ENCODE results near the gene CTLA4.

The CTLA4 gene

DNA sequence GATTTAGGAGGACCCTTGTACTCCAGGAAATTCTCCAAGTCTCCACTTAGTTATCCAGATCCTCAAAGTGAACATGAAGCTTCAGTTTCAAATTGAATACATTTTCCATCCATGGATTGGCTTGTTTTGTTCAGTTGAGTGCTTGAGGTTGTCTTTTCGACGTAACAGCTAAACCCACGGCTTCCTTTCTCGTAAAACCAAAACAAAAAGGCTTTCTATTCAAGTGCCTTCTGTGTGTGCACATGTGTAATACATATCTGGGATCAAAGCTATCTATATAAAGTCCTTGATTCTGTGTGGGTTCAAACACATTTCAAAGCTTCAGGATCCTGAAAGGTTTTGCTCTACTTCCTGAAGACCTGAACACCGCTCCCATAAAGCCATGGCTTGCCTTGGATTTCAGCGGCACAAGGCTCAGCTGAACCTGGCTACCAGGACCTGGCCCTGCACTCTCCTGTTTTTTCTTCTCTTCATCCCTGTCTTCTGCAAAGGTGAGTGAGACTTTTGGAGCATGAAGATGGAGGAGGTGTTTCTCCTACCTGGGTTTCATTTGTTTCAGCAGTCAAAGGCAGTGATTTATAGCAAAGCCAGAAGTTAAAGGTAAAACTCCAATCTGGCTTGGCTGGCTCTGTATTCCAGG lies at the start of gene CTLA4:
Gene CTLA4 (plus strand): TSS at position 211 of the 640 bp plus-strand sequence. CDS start 172 bp downstream, at position 383.
- no peak for DNase-seq

DNA sequence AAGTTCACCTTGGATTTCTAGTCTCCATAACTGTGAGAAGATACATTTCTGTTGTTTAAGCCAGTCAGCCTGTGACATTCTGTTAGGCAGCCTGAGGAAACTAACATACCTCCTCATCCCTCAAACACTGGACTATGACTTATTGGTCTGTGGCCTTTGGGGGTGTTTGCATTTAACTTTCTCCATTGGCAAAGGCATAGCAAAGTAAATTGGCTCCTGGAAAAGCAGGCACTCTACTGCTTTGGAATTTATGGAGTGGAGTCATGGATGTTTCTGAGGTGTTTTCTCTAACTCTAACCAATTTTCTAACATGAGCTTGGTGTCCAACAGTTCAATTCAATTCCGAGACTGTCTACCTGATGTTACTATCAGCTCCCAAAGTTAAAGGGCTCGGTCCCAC lies 48.9 kb upstream of the CTLA4 start:
- no peak for DNase-seq

DNA sequence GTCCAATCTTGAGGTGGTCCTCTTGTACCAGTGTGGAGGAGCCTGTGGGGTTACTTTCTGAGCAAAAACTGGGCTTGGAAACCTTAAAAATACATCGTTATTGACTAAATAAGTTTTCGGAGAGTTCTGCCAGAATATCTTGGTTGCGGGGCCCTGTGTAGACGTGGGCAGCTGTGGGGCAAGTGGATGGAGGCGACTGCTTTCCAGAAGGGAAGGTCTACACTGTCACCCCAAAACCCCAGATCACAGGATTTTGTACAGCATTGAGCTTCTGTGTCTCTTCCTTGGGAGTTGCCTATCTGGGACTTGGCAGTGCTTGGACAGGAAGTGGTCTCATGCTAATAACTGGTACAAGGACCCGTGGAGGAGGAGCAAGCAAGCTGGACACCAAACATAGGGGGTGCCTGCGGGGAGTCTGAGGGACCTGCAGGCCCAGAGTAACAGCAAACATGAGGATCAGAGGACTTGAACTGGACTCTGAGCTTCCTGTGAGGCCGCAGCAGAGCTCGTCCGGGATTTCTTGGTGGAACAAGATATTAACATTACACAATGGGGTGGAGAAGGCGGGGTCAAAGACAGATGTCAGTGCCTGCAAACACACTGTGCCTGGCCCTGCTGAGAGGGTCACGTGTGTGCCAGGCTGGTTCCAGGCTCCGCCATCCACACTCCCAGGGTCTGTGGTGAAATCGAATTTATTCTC lies 48.0 kb upstream of the CTLA4 start:
- no peak for DNase-seq

GRCh38 chr2:203820969-203821368 lies 46.6 kb upstream of the CTLA4 start:
- no peak for DNase-seq

DNA sequence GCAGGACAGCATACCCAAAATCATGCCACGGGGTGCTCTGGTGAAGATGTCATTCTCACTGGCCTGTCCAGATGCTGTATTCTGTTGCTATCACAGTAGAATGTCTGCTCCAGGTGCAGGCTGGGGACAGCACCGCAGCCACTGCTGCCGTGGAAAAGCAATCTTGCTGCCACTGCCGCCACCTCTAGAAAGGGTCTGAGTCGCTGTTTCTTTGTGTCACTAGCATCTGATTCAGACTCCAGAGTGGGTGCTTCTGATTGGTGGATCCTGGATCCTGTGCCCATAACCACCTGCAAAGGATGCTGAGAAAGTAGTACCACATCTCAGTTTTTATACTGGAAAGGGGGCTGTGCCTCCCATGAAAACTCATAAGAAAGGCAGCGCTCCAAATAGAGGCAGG lies 45.3 kb upstream of the CTLA4 start:
- DNase-seq, result no peak

- DNase-seq, result no peak
Observed at GRCh38 chr2:203823173-203823572, 44.4 kb upstream of the CTLA4 start.

- DNase-seq, result no peak
Observed at GRCh38 chr2:203824057-203824456, 43.5 kb upstream of the CTLA4 start.

DNA sequence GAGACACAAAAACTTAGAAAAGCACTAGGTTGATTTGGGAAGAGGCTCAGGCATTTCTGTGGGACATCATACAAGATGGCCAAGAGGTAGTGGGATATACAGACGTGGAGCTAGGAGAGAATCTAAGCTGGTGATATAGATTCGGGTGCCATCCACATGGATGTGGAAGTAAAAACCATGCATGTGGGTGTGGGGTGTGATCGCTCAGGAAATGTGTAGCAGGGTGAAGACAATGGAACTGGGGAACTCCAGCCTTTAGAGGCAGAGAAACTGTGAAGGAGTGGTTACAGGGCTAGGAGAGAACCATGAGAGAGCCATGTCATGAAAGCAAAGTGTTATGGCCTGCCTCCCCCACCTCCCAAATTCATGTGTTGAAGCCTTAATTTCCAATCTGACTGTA lies 43.0 kb upstream of the CTLA4 start:
- no peak for DNase-seq

DNA sequence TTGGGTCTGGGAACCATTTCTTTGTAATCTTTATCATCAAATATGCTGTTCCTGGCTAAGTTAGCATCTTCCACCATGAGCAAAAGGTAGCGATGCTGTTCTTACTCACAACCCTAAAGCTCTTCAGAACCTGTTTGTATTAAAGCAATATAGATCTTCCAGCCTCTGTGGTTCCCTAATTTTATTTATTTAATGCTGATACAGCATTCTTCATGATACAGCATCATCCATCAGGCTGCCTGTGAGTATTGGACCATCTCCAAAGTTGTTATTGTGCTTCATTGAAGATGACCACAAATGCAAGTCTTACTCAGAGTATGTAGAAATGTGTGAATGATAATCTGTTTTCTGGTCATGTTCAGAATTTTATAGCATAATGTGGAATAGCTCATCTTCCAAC lies 40.9 kb upstream of the CTLA4 start:
- no peak for DNase-seq

- no peak for DNase-seq
Observed at GRCh38 chr2:203830304-203831055, 37.1 kb upstream of the CTLA4 start.

DNA sequence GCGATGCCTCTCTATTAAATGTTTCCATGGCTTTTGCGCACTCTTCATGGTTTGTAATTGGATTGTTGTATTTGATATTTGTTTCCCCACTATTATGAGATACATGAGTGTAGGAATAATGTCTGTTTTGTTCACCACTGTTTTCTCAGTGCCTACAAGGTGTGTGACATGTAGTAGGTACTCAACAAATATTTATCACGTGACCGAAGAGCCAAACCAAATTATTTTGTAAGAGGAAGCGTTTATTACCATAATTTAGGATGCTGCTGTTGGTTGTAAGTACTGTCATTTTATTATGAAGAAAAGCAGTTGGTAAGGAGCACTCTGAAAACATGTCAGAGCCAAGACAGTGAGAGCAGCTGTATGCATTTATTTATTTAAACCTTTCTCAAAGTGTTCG lies 32.2 kb upstream of the CTLA4 start:
- DNase-seq, result no peak

DNA sequence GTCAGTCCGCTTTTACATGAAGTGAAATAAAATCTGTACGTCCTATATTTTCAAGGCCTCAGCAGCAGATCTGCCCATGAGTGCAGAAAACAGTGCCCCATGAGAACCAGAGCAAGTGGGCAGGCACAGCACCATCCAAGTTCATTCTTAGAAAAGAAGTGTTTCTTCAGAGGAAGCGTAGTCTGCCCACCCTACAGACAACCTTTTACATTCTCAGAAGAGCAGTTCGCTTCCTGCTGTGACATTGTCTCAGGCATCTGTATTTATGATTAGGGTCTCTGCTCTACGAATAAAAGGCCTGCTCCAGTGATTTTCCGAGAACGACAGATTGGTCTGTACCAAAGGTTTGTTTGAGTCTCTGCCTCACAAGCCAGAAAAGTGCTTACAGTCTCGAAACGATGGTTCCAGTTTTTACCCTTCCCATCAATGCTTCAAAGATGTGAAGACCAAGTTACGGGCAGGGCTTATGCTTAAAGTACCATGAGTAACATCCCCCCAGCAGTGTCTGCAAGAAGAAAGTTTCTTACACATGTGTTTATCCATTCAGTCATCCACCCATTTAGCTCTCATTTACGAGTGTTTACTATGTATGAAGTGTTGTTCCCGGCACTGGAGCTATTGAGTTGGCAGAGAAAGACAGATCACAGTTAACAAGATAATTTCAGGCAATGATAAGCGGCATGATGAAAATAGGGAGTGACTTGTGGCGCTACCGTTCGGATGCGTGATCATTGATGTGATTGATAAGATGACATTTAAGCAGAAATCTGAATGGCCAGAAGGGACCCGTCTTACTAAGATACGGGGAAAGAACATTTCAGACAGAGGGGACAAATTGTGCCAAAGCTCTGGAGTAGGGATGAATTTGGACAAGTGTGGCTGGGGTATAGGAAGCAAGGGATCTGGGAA lies 31.4 kb upstream of the CTLA4 start:
- no peak for DNase-seq

DNA sequence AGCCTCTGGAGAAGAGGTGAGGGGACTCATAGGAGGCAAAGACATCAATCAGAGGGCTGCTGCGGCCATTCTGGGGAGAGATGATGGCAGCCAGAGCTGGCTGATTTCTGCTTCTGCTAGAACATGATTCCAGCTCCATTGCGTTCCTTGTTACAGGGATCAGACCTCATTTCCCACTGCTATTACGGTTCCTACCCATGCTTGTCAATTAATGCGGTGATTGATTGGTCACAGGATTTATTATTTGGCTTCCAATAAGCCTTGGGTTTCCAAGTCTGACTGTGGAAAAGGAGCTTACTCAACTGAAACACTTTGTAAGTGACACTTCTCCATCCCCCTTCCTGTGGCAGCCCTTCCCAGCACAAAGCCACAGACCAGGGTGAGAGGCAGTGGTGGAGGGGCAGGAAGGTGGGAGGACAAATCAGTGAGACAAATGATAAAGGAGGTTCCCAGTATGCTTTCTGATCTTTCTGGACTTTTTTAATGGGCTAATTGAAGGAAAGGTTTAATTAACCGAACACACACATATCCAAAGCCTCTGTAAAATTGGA lies 26.8 kb upstream of the CTLA4 start:
- no peak for DNase-seq

DNA sequence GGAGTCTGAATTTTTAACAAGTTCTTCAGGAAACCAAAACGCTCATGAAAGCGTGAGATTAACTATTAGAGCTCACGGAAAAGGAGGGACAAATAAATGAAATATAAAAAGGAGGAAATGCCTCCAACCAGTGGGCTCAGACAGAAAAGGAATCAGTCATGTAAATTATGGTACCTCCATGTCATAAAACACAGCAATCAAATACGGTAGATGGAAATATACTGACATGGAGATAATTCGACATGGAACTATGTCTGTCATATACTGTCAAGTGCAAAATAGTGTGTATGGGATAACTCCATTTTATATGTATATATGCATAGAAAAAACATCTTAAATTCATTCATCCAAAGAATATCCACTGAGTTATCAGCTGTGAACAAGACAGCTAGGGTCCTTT lies 25.9 kb upstream of the CTLA4 start:
- no peak for DNase-seq

- DNase-seq, result no peak
Observed at GRCh38 chr2:203842373-203842772, 25.2 kb upstream of the CTLA4 start.

- no peak for DNase-seq
Observed at GRCh38 chr2:203846490-203847105, 21.0 kb upstream of the CTLA4 start.

DNA sequence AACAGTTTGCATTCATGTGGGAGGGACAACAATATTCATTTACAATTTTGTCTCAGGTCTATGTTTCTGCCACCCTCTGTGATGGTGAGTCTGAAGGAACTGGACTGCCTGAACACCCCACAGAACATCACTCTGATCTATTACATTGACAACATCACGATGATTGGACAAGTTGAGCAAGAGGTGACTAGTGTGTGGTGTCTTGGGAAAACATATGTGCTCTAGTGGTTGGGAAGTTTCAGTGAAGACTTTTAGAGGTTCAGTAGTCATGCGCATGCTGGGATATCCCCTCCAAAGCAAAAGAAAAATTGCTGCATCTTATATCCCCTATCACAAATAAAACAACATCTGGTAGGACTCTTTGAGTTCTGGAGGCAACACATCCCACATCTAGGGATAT lies 18.6 kb upstream of the CTLA4 start:
- DNase-seq, result no peak

- DNase-seq, result no peak
Observed at GRCh38 chr2:203852760-203853159, 14.8 kb upstream of the CTLA4 start.

GRCh38 chr2:203853271-203853670 lies 14.3 kb upstream of the CTLA4 start:
- no peak for DNase-seq

GRCh38 chr2:203853722-203854121 lies 13.8 kb upstream of the CTLA4 start:
- DNase-seq, result no peak

- no peak for DNase-seq
Observed at GRCh38 chr2:203855274-203855673, 12.3 kb upstream of the CTLA4 start.

- no peak for DNase-seq
Observed at GRCh38 chr2:203857656-203858055, 9.9 kb upstream of the CTLA4 start.
